IPS-20b (cell line): ENCODE measurements around the gene SYT3.
"Not testable (repeated sequence)": the region's sequence is repeated elsewhere in the genome, so short reads cannot be mapped to it uniquely, and the experiment has no call there.

Source experiments
- H3K27ac ChIP-seq: one replicate; pipeline ENCODE4 v1.5.1; 2013; ENCODE audit warnings: low read length
- H3K27me3 ChIP-seq: 2 replicates; pipeline ENCODE4 v1.6.1; 2013; ENCODE audit warnings: mild to moderate bottlenecking, low read length, inconsistent platforms; ENCODE audit not compliant: insufficient read depth
- H3K36me3 ChIP-seq: 2 replicates; pipeline ENCODE4 v1.6.1; 2013; ENCODE audit warnings: low read depth, mild to moderate bottlenecking, inconsistent platforms, low read length, moderate library complexity; ENCODE audit not compliant: insufficient read depth
- H3K4me1 ChIP-seq: 2 replicates; pipeline ENCODE4 v1.6.1; 2013; ENCODE audit warnings: mild to moderate bottlenecking, control low read depth, inconsistent platforms, low read length, moderate library complexity; ENCODE audit not compliant: insufficient read depth
- H3K4me3 ChIP-seq: 2 replicates; pipeline ENCODE4 v1.5.1; 2013; ENCODE audit warnings: mild to moderate bottlenecking, low read length, inconsistent platforms
- H3K9ac ChIP-seq: 2 replicates; pipeline ENCODE4 v1.6.1; 2013; ENCODE audit warnings: low read depth, mild to moderate bottlenecking, inconsistent platforms, low read length, moderate library complexity
- H3K9me3 ChIP-seq: 2 replicates; pipeline ENCODE4 v1.6.1; 2013; ENCODE audit warnings: mild to moderate bottlenecking, low read depth, low read length, inconsistent platforms; ENCODE audit not compliant: insufficient read depth

SYT3 gene

GRCh38 chr19:50606059-50606836 is 33.4 kb downstream of the SYT3 start:
- H3K27me3 ChIP-seq: peaks cover 21% of the 10 kb centered on the region
- not testable (repeated sequence) for H3K36me3 ChIP-seq, H3K9ac ChIP-seq, H3K4me3 ChIP-seq, H3K4me1 ChIP-seq, H3K27ac ChIP-seq, H3K9me3 ChIP-seq

DNA sequence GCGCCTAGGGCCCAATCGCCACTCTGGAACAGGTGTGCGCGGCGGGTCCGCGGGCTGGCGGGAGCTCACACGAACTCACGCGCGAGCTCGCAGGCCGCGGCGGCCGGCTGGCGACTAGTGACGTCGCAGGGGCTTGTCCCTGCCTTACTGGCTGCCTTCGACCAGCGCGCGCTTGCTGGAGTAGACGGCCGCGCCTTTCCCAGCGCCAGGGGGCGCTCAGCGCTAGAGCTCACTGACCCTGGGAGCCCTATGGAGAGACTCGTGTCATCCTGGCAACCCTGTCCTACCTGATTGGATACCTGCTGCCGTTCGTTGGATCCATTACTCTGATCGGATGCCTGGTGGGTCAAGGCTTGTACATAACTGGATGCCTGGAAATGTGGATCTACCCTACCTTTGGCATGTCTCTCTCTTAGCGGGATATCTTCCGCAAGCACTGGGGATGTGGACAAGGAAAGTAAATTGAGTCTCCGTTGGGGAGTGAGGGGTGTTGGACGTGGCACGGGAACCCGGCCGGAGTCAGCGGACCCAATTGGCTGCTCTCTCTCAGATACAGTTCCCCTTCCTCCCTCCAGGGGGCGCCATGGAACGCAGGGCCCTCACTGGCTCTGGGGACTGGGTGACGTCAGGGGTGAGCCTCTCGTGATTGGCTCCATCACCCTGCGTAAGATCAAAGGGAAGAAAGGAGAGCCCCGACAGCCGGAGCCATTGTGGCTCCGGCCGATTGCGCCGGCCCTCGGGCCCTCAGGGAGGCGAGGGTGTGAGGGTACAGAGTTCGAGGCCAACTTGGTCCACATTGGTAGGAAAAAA is 35.2 kb downstream of the SYT3 start:
- H3K9ac ChIP-seq, H3K36me3 ChIP-seq, H3K4me1 ChIP-seq, H3K4me3 ChIP-seq, H3K27ac ChIP-seq: not testable (repeated sequence)
- H3K27me3 ChIP-seq: peaks cover 21% of the 10 kb centered on the region
- peaks cover 24% of the 10 kb centered on the region for H3K9me3 ChIP-seq

DNA sequence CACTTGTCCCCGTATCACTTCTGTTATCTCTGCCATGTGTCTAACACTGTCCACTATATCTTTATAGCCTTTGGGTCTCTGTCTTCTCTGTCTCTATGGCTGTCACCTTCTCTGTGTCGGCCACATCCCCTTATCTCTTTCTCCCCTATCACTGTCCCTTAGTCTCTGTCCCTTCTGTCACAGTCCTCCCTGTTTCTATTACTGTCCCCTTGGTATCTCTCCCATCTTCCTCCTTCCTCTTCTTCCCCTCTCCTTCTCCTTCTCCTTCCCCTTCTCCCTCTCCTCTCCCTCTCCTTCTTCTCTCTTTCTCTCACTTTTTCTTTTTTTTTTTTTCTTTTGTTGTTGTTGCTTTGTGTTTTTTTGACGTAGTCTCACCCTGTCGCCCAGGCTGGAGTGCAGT is 36.7 kb downstream of the SYT3 start:
- H3K9ac ChIP-seq: no peak overlapping the region
- H3K9me3 ChIP-seq: peaks cover 29% of the 10 kb centered on the region
- H3K4me1 ChIP-seq: no peaks in the 10 kb centered on the region
- no peak overlapping the region for H3K4me3 ChIP-seq
- H3K27ac ChIP-seq: no peak overlapping the region
- peaks cover 21% of the 10 kb centered on the region for H3K27me3 ChIP-seq
- H3K36me3 ChIP-seq: no peaks in the 10 kb centered on the region

- H3K9me3 ChIP-seq: peaks cover 29% of the 10 kb centered on the region
- no peaks in the 10 kb centered on the region for H3K36me3 ChIP-seq
- H3K9ac ChIP-seq: no peak overlapping the region
- peaks cover 19% of the 10 kb centered on the region for H3K27me3 ChIP-seq
- no peaks in the 10 kb centered on the region for H3K4me1 ChIP-seq
- no peak overlapping the region for H3K4me3 ChIP-seq
- no peak overlapping the region for H3K27ac ChIP-seq
Measured at GRCh38 chr19:50602496-50602895, 37.2 kb downstream of the SYT3 start.

DNA sequence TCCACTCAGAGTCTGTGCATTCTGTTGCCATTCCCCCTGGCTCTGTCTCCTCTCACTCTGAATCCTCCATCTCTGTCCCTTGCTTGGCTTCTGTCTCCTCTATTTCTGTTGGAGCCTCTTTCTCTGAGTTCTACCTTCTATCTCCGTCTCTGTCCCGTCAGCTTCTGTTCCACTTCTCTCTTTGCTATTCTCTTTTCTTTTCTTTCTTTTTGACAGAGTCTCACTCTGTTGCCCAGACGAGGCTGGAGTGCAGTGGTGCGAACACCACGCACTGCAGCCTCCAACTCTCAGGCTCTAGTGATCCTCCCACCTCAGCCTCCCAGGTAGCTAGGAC is 37.6 kb downstream of the SYT3 start:
- no peaks in the 10 kb centered on the region for H3K4me1 ChIP-seq
- no peak overlapping the region for H3K27ac ChIP-seq
- no peak overlapping the region for H3K4me3 ChIP-seq
- H3K36me3 ChIP-seq: no peaks in the 10 kb centered on the region
- H3K27me3 ChIP-seq: peaks cover 14% of the 10 kb centered on the region
- no peak overlapping the region for H3K9ac ChIP-seq
- peaks cover 30% of the 10 kb centered on the region for H3K9me3 ChIP-seq

DNA sequence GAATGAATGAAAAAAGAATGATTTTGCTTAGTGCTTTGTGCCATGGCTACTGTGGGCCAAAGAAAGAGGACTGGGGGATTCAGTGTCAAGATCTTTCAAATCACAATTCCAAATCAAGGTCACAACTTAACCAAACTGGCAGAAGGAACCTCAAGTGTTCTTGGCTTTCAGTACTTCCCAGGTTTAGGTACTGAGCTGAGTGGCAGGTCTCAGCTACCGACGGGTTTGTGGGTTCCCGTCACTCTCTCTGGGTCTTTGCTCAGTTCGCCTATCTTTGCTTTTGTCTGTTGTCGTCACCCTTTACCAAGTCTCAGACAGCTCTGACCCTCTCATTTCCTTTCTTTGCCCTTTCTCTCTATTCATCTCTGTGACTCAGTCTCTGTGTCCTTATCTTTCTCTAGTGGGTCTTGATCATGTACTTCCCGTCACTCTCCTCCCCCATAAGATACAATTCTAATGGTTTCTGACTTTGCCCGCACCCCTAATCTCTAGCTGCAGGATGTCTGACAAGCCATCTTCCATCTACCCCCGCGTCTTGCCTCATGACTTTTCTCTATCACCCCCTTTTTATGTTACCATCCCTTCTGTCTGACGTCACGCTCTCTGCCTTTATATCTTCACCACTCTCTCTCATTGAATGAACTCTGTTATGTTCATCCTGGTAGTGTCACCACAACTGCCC is 38.1 kb downstream of the SYT3 start:
- Histone ChIP-seq H3K36me3 (no peaks in the 10 kb centered on the region), H3K27me3 (peaks cover 10% of the 10 kb centered on the region), H3K4me1 (no peaks in the 10 kb centered on the region), H3K9me3 (peaks cover 35% of the 10 kb centered on the region), H3K9ac (no peak overlapping the region), H3K4me3 (no peak overlapping the region), H3K27ac (no peak overlapping the region)

- peaks cover 45% of the 10 kb centered on the region for H3K9me3 ChIP-seq
- no peak overlapping the region for H3K27ac ChIP-seq
- no peaks in the 10 kb centered on the region for H3K36me3 ChIP-seq
- H3K4me3 ChIP-seq: no peak overlapping the region
- H3K4me1 ChIP-seq: no peaks in the 10 kb centered on the region
- H3K9ac ChIP-seq: no peak overlapping the region
- H3K27me3 ChIP-seq: peaks cover 7% of the 10 kb centered on the region
Measured at GRCh38 chr19:50599427-50599826, 40.3 kb downstream of the SYT3 start.

GRCh38 chr19:50590191-50590590 is 49.5 kb downstream of the SYT3 start:
- no peak overlapping the region for H3K9ac ChIP-seq
- H3K27me3 ChIP-seq: no peaks in the 10 kb centered on the region
- H3K27ac ChIP-seq: no peak overlapping the region

GRCh38 chr19:50581795-50582660 is 57.7 kb downstream of the SYT3 start:
- not testable (repeated sequence) for H3K27me3 ChIP-seq, H3K9ac ChIP-seq, H3K4me1 ChIP-seq, H3K36me3 ChIP-seq, H3K4me3 ChIP-seq, H3K27ac ChIP-seq
- peaks cover 20% of the 10 kb centered on the region for H3K9me3 ChIP-seq

More at GRCh38 chr19:50590191-50590590, 49.5 kb downstream of the SYT3 start:
- no peaks in the 10 kb centered on the region for H3K4me1 ChIP-seq
- no peak overlapping the region for H3K4me3 ChIP-seq
- H3K36me3 ChIP-seq: no peaks in the 10 kb centered on the region
- H3K9me3 ChIP-seq: peaks cover 23% of the 10 kb centered on the region

- Histone ChIP-seq H3K27me3 (no peaks in the 10 kb centered on the region), H3K27ac (no peak overlapping the region), H3K4me1 (no peaks in the 10 kb centered on the region), H3K4me3 (no peak overlapping the region), H3K9me3 (peaks cover 22% of the 10 kb centered on the region; the same call in 1 of the 2 replicates), H3K36me3 (no peaks in the 10 kb centered on the region), H3K9ac (no peak overlapping the region)
Measured at GRCh38 chr19:50580970-50581634, 58.6 kb downstream of the SYT3 start.

DNA sequence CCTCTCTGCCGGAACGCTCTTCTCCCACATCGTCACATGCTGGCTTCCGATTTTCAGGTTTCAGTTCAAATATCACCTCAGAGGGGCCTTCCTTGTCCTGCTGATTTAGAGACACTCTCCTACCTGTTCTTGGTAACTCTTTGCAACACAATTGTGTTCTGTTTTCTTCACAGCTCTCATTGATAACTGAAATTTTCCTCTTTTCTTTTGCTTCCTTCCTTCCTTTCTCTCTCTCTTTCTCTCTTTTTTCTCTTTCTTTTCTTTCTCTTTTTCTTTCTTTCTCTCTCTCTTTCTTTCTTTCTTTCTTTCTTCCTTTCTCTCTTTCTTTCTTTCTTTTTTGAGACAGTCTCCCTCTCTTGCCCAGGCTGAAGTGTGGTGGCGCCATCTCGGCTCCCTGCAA is 59.4 kb downstream of the SYT3 start:
- Histone ChIP-seq H3K4me3 (no peak overlapping the region), H3K9me3 (peaks cover 30% of the 10 kb centered on the region; the same call in 1 of the 2 replicates), H3K4me1 (no peaks in the 10 kb centered on the region), H3K27me3 (no peaks in the 10 kb centered on the region), H3K27ac (no peak overlapping the region), H3K9ac (no peak overlapping the region), H3K36me3 (no peaks in the 10 kb centered on the region)
